GM18508 (cell line): ENCODE measurements around the gene RASGRF1.

Experiments used
- ATAC-seq: cut with Tn5 transposase; IDR thresholded peaks from one replicate; pipeline ENCODE4 v1.9.1; 2021; ENCODE audit warnings: moderate number of reproducible peaks; ENCODE audit not compliant: insufficient read depth, unreplicated experiment

The RASGRF1 gene

GRCh38 chr15:78923480-78924360 is 166.9 kb downstream of the RASGRF1 start:
- no peak for ATAC-seq

GRCh38 chr15:78923015-78923414 is 167.6 kb downstream of the RASGRF1 start:
- ATAC-seq = no peak

GRCh38 chr15:78922527-78922926 is 168.1 kb downstream of the RASGRF1 start:
- no peak for ATAC-seq

DNA sequence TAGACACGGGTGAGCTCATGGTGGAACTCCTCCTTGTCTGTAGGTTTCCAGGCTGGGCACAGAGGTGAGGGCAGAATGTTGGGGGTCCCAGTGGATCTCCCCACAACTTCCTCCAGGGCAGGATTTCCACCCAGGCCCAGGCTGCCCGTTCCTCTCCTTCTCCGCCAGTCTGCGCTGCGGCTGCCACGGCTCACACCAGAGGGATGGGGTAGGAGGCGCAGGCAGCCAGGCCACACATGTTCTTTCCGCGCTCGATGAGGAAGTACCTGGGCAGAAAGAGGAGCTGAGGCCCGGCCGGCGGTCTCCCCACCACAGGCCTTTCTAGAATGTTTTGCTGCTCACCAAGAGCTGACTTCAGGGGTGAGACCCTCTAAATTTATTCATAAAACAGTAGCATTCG is 168.6 kb downstream of the RASGRF1 start:
- no peak for ATAC-seq

DNA sequence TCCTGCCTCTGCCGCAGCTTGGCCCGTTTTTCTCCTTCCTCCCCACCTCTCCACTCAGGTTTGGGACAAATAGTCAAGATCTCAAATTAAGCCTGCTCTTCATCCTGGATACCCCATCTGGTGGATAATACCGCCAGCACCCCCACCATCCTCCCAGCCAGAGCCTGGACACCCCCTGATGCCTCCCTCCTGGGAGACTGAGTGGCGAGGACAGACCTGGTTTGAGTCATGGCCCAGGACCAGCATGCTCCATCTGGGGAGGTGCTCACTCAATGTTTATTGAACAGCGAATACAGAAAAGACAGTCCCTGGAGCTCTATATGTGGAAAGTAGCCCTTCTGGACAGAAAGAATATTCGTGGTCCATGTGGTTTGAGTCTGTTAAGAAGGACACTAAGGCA is 169.1 kb downstream of the RASGRF1 start:
- no peak for ATAC-seq

GRCh38 chr15:78917888-78918287 is 172.7 kb downstream of the RASGRF1 start:
- ATAC-seq = no peak

GRCh38 chr15:78916088-78916487 is 174.5 kb downstream of the RASGRF1 start:
- no peak for ATAC-seq

- no peak for ATAC-seq
Observed at GRCh38 chr15:78915341-78916087, 175.1 kb downstream of the RASGRF1 start.

- ATAC-seq = no peak
Observed at GRCh38 chr15:78914027-78914764, 176.4 kb downstream of the RASGRF1 start.

DNA sequence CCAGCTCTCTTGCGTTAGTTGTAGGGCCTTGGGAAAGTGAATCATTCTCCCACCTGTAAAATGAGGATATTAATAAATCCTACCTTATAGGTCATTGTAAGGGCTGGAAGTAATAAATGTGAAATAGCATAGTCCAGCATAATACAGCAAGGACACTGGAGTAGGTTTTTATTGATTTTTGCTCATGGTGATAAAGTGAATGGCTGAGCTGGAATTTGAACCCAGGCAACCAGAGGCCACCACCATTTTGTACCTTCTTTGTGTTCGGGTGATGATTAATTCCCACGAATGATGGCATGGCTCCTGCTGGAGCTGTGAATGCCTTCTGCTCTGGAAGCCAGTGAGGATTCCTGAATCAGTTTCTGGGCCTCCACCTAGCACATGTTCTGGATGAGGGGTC is 177.6 kb downstream of the RASGRF1 start:
- ATAC-seq = no peak

DNA sequence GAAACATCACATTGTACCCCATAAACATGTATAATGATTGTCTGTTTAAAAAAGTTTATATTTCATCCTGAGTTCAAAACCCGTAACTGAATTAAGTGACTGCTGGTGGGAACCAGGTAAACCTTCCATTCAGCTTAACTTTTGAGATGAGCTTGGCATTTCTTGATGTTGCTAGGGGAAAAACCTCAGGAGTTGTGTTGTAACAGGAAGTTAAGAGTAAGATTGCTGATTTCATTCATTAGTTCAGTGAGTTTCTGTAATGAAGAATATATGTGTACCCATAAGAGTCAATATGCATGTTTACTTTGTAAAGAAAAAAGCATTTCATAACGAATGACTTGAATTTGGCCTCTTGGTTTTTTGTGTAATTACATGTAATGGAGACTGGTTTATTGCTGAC is 178.3 kb downstream of the RASGRF1 start:
- ATAC-seq = no peak

- ATAC-seq = no peak
Observed at GRCh38 chr15:78910271-78910670, 180.3 kb downstream of the RASGRF1 start.
